Gastrocnemius medialis (tissue), 4 donors: Measurements from ENCODE around the gene DMD.

Experiments
- POLR2A ChIP-seq, 2 donors: fragments of 450-650 bp; IDR thresholded peaks; one replicate each; pipeline ENCODE4 v1.6.1; 2017; ENCODE audit warnings: antibody characterized with exemption in 2 of 2, mild to moderate bottlenecking in 2 of 2, moderate library complexity in 2 of 2
- TF ChIP-seq, protein P1 (sequence below), 5 experiments: fragments of 450-650 bp in 3 of 5; fragments of 200-600 bp in 2 of 5; sonication (generic) in 2 of 5; IDR thresholded peaks in 4 of 5; conservative IDR thresholded peaks in 1 of 5; 1 replicate in 4 of 5; 2 replicates in 1 of 5; pipeline ENCODE4 v1.5.1; 2016 to 2019; ENCODE audit warnings: antibody characterized with exemption in 5 of 5, mild to moderate bottlenecking in 3 of 5, moderate library complexity in 3 of 5

- TF ChIP-seq, protein P1, sequence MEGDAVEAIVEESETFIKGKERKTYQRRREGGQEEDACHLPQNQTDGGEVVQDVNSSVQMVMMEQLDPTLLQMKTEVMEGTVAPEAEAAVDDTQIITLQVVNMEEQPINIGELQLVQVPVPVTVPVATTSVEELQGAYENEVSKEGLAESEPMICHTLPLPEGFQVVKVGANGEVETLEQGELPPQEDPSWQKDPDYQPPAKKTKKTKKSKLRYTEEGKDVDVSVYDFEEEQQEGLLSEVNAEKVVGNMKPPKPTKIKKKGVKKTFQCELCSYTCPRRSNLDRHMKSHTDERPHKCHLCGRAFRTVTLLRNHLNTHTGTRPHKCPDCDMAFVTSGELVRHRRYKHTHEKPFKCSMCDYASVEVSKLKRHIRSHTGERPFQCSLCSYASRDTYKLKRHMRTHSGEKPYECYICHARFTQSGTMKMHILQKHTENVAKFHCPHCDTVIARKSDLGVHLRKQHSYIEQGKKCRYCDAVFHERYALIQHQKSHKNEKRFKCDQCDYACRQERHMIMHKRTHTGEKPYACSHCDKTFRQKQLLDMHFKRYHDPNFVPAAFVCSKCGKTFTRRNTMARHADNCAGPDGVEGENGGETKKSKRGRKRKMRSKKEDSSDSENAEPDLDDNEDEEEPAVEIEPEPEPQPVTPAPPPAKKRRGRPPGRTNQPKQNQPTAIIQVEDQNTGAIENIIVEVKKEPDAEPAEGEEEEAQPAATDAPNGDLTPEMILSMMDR (IDR thresholded peaks at IDR 0.05 in 4 of 5, conservative IDR thresholded peaks at IDR 0.05 in 1 of 5) = no peak
- no peak for TF ChIP-seq POLR2A (IDR thresholded peaks at IDR 0.05)
These were observed 1277.3 kb downstream of the DMD start for GRCh38 chrX:31934015-31934414.
